ENCODE results near the gene COL27A1. TPM values are rescaled to one million over a fixed set of nuclear protein-coding genes. Genes with fewer than 3 reads are reported as not detected.

COL27A1 gene
- total and polyA plus RNA-seq, 2 donors (not counting 3 experiments of a cell fraction or from before 2014, with no cell fraction given): 14.7 to 49.1 TPM

GRCh38 chr9:114117614-114117995 lies 37.7 kb upstream of the COL27A1 start:
- BruUV-seq (replicated peaks): no TSS peak
- no peak for DNase-seq (ENCODE audit: low read depth, low spot score)
- Histone ChIP-seq H3K27me3 (ENCODE audit: control insufficient read depth in 2 of 2, insufficient read depth in 2 of 2, low read length in 2 of 2) (peaks cover 34 to 48% of the 10 kb centered on the region in 2 experiments), H3K4me3 (replicated peaks in 1 of 3; ENCODE audit: insufficient read depth in 1 of 3, low read depth in 1 of 3, low read length in 3 of 3) (no peak overlapping the region), H3K79me2 (ENCODE audit: control insufficient read depth, insufficient read depth, low read length) (no peaks in the 10 kb centered on the region), H4K20me1 (replicated peaks; ENCODE audit: control insufficient read depth, extremely low read depth, insufficient read depth, low read length) (no peaks in the 10 kb centered on the region), H2AFZ (ENCODE audit: low read depth, low read length) (no peak overlapping the region), H3K36me3 (ENCODE audit: control insufficient read depth in 2 of 2, extremely low read depth in 1 of 2, insufficient read depth in 2 of 2, low read length in 2 of 2) (no peaks in the 10 kb centered on the region), H3K4me2 (ENCODE audit: insufficient read depth, low read length) (no peak overlapping the region), H3K9me1 (replicated peaks; ENCODE audit: control insufficient read depth, extremely low read depth, insufficient read depth, low read length) (no peaks in the 10 kb centered on the region), H3K4me1 (ENCODE audit: control insufficient read depth, extremely low read depth, insufficient read depth, low read length) (no peaks in the 10 kb centered on the region), H3K27ac (ENCODE audit: insufficient read depth, low read depth, low read length) (no peak overlapping the region), H3K9ac (replicated peaks; ENCODE audit: extremely low read depth, insufficient read depth, low read length) (no peak overlapping the region), H3K9me3 (replicated peaks; ENCODE audit: control insufficient read depth, insufficient read depth, low read length) (no peaks in the 10 kb centered on the region)
- FAIRE-seq: no peak
- POLR2A ChIA-PET: no interaction called here
- no peak for TF ChIP-seq EZH2 (IDR thresholded peaks at IDR 0.05; ENCODE audit: borderline replicate concordance, low read depth, low read length, severe bottlenecking)
- no peak for TF ChIP-seq GATA2 (IDR thresholded peaks at IDR 0.05; ENCODE audit: insufficient read depth, insufficient read length, low read depth, low read length)
- TF ChIP-seq POLR2AphosphoS5 (IDR thresholded peaks at IDR 0.05; ENCODE audit: insufficient read depth, low read depth, low read length): no peak
- no peak for TF ChIP-seq CTCF (IDR thresholded peaks at IDR 0.05; ENCODE audit: extremely low read depth in 1 of 2, insufficient read depth in 1 of 2, low read depth in 1 of 2, low read length in 2 of 2)
- TF ChIP-seq, protein P1, sequence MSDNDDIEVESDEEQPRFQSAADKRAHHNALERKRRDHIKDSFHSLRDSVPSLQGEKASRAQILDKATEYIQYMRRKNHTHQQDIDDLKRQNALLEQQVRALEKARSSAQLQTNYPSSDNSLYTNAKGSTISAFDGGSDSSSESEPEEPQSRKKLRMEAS (IDR thresholded peaks at IDR 0.05; ENCODE audit: insufficient read depth, insufficient read length): no peak
- TF ChIP-seq POLR2A (IDR thresholded peaks at IDR 0.05; ENCODE audit: low read depth, low read length): no peak
- TF ChIP-seq MYC (IDR thresholded peaks at IDR 0.05; ENCODE audit: low read depth, low read length): no peak
- TF ChIP-seq JUN (IDR thresholded peaks at IDR 0.05; ENCODE audit: borderline replicate concordance, insufficient read depth, insufficient read length, low read depth): no peak
- TF ChIP-seq FOS (IDR thresholded peaks at IDR 0.05; ENCODE audit: borderline replicate concordance, insufficient read depth, low read length): no peak
- dilution Hi-C loops (cut with MboI; ENCODE audit: extremely low pct_ligation_motif_present, low sequenced_read_pairs): no loop called here
- CTCF ChIA-PET: interaction anchor here (1.8 to 5.1 kb wide), 2 partner anchors 10 to 173 kb away, joined by 7 to 41 read pairs; no protein-coding TSS in a partner anchor
- intact Hi-C loops (cut with micrococcal nuclease): no loop called here

Measured in endothelial cell of umbilical vein (primary cell).